ENCODE measurements around the gene OVAAL.
A peak's percentile ranks its signal among the peaks of the same experiment; 100 is the strongest.

The OVAAL gene

GRCh38 chr1:180603223-180603849 is 44.6 kb downstream of the OVAAL start:
- Histone ChIP-seq H3K9me3 (no peaks in the 10 kb centered on the region), H3K4me1 (ENCODE audit: control insufficient read depth in 1 of 2, insufficient read depth in 1 of 2, low read depth in 1 of 2, low read length in 1 of 2) (no peaks in the 10 kb centered on the region), H3K27me3 (no peaks in the 10 kb centered on the region), H3K4me3 (ENCODE audit: low read depth in 1 of 2, low read length in 1 of 2) (no peak overlapping the region), H3K27ac (no peak overlapping the region), H3K36me3 (no peaks in the 10 kb centered on the region)
- TF ChIP-seq CTCF (IDR thresholded peaks at IDR 0.05), result no peak

DNA sequence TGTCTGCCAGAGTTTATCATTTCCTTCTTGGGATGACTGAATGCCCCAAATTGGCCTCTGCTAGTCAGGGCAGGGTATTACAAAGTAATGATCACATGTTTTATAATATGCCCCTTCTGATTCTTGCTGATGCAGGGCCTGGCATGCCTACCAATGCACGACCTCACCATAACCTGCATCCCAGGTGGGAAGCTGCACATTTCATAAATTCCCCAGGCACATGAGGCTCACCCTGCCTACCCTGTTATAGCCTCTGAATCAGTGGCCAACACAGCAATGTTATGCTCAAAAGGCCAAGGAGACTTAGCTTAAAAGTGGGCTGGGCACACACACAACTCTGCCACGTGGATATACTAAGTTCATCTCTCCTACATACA is 45.1 kb downstream of the OVAAL start:
- Histone ChIP-seq H3K36me3 (no peaks in the 10 kb centered on the region), H3K27me3 (no peaks in the 10 kb centered on the region), H3K4me1 (ENCODE audit: control insufficient read depth in 1 of 2, insufficient read depth in 1 of 2, low read depth in 1 of 2, low read length in 1 of 2) (no peaks in the 10 kb centered on the region), H3K4me3 (ENCODE audit: low read depth in 1 of 2, low read length in 1 of 2) (no peak overlapping the region), H3K9me3 (no peaks in the 10 kb centered on the region), H3K27ac (no peak overlapping the region)
- no peak for TF ChIP-seq CTCF (IDR thresholded peaks at IDR 0.05)

- H3K4me3 ChIP-seq (ENCODE audit: low read depth in 1 of 2, low read length in 1 of 2), result no peak overlapping the region
- no peaks in the 10 kb centered on the region for H3K36me3 ChIP-seq
- H3K4me1 ChIP-seq (ENCODE audit: control insufficient read depth in 1 of 2, insufficient read depth in 1 of 2, low read depth in 1 of 2, low read length in 1 of 2), result peaks cover 0 to 6% of the 10 kb centered on the region in 2 experiments
- TF ChIP-seq CTCF (IDR thresholded peaks at IDR 0.05), result no peak
- H3K27ac ChIP-seq, result no peak overlapping the region
- H3K9me3 ChIP-seq, result no peaks in the 10 kb centered on the region
- H3K27me3 ChIP-seq, result no peaks in the 10 kb centered on the region
Measured at GRCh38 chr1:180606155-180606554, 47.4 kb downstream of the OVAAL start.

DNA sequence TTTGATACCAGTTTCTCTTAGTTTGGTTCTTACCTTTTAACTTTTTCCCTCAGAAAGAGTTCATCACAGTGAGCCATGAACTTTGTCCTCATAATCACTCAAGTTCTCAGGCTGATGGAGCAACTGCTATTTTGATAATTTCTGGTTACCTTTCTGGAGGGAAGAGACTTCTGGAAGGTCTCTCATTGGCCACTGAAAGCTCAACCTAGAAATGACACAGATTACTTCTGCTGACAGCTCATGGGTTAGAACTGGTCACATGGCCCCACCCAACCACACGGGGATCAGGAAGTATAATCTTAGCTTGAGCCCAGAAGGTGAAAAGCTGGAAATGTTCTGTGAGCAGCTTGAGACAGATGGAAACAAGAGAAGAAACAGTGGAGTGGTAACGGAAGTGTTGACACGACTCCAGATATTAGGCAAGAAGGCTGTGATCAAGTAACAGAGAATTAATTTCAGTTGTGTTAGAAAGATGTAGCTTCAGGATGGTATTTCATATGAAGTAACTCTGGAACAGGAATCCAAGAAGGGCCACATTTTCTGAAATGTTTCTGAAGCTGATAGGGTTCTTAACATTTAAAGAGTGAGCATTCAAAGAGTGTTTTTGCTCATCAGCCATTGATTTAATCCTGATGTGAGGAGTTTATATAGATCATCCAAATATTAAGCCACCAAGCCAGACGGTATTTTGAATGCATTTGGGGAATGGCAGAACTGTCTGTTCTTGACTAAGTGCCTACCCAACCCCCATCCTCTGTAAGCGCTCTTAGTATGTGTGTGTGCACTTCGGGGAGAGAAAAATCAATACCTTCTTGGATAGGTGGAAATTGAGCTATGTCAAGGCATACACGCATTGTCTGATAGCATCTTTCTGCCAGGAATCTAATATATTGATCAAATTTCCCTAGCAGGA is 51.1 kb downstream of the OVAAL start:
- no peak overlapping the region for H3K4me3 ChIP-seq (ENCODE audit: low read depth in 1 of 2, low read length in 1 of 2)
- H3K36me3 ChIP-seq, result no peaks in the 10 kb centered on the region
- H3K4me1 ChIP-seq (ENCODE audit: control insufficient read depth in 1 of 2, insufficient read depth in 1 of 2, low read depth in 1 of 2, low read length in 1 of 2), result peaks cover 0 to 6% of the 10 kb centered on the region in 2 experiments
- no peaks in the 10 kb centered on the region for H3K9me3 ChIP-seq
- no peak for TF ChIP-seq CTCF (IDR thresholded peaks at IDR 0.05)
- no peaks in the 10 kb centered on the region for H3K27me3 ChIP-seq
- peak overlapping the region; percentile 54 for H3K27ac ChIP-seq

- H3K9me3 ChIP-seq, result no peaks in the 10 kb centered on the region
- peaks cover 0 to 6% of the 10 kb centered on the region in 2 experiments for H3K4me1 ChIP-seq (ENCODE audit: control insufficient read depth in 1 of 2, insufficient read depth in 1 of 2, low read depth in 1 of 2, low read length in 1 of 2)
- no peak overlapping the region for H3K27ac ChIP-seq
- H3K4me3 ChIP-seq (ENCODE audit: low read depth in 1 of 2, low read length in 1 of 2), result no peak overlapping the region
- no peaks in the 10 kb centered on the region for H3K27me3 ChIP-seq
- H3K36me3 ChIP-seq, result no peaks in the 10 kb centered on the region
- no peak for TF ChIP-seq CTCF (IDR thresholded peaks at IDR 0.05)
Measured at GRCh38 chr1:180610556-180611015, 51.8 kb downstream of the OVAAL start.
